GM23338 (cell line): Measurements from ENCODE around the gene TAF13.

Experiments
- CREB1 ChIP-seq: fragments of 250-450 bp; sonication (Bioruptor Pico); IDR thresholded peaks from 2 replicates; pipeline ENCODE4 v1.5.0; 2020; ENCODE audit warnings: low read depth, mild to moderate bottlenecking, moderate library complexity
- CTCF ChIP-seq, 2 experiments: fragments of 200-600 bp in 1 of 2; sonication (generic) in 1 of 2; conservative IDR thresholded peaks; 2 replicates each; pipeline versions ENCODE4 v1.5.1 to v1.6.1; 2016 to 2017; ENCODE audit warnings: antibody characterized with exemption in 2 of 2, low read depth in 2 of 2, mild to moderate bottlenecking in 2 of 2, moderate library complexity in 1 of 2
- EZH2 ChIP-seq: fragments of 200-600 bp; sonication (generic); IDR thresholded peaks from one replicate; pipeline ENCODE4 v1.8.0; 2017; ENCODE audit warnings: antibody characterized with exemption, mild to moderate bottlenecking, low read depth; ENCODE audit not compliant: unreplicated experiment
- EZH2phosphoT487 ChIP-seq: fragments of 200-600 bp; sonication (generic); IDR thresholded peaks from one replicate; pipeline ENCODE4 v1.8.1; 2018; ENCODE audit warnings: antibody characterized with exemption; ENCODE audit not compliant: unreplicated experiment
- JUNB ChIP-seq: IDR thresholded peaks from one replicate; pipeline ENCODE4 v1.6.1; 2016; ENCODE audit warnings: antibody characterized with exemption; ENCODE audit not compliant: unreplicated experiment
- POLR2AphosphoS5 ChIP-seq: IDR thresholded peaks from 2 replicates; pipeline ENCODE4 v1.6.1; 2016; ENCODE audit warnings: antibody characterized with exemption, low read depth
- REST ChIP-seq: IDR thresholded peaks from one replicate; pipeline ENCODE4 v1.6.1; 2018; ENCODE audit warnings: antibody characterized with exemption; ENCODE audit not compliant: unreplicated experiment
- STAT1 ChIP-seq: IDR thresholded peaks from one replicate; pipeline ENCODE4 v1.6.1; 2016; ENCODE audit warnings: antibody characterized with exemption; ENCODE audit not compliant: unreplicated experiment
- ZNF114 ChIP-seq: fragments of 250-450 bp; sonication (Bioruptor Pico); IDR thresholded peaks from 2 replicates; pipeline ENCODE4 v1.5.0; 2020; ENCODE audit warnings: mild to moderate bottlenecking, moderate library complexity
- ZNF331 ChIP-seq: fragments of 250-450 bp; sonication (Bioruptor Pico); IDR thresholded peaks from 2 replicates; pipeline ENCODE4 v1.5.0; 2020; ENCODE audit warnings: low read depth, mild to moderate bottlenecking, moderate library complexity
- TF ChIP-seq, protein P1 (sequence below): IDR thresholded peaks from 2 replicates; pipeline ENCODE4 v1.6.1; 2016; ENCODE audit warnings: antibody characterized with exemption

DNA sequence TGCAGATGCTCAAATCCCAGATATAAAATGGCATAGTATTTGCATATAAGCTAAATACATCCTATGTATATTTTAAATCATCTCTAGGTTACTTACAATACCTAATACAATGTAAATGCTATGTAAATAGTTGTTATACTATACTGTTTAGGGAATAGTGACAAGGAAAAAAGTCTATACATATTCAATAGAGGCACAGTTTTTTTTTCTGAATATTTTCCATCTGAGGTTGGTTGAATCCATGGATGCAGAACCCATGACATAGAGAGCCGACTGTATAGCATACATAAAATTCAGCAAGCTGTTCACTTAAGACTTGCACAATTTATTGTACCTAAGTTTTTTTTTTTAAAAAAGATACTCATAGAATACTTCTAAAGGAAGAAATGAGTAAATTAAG, 6.5 kb downstream of the TAF13 start:
- no peak for TF ChIP-seq CREB1
- TF ChIP-seq CTCF (conservative IDR thresholded peaks at IDR 0.05; ENCODE audit: low read depth in 2 of 2): no peak
- TF ChIP-seq EZH2: no peak
- TF ChIP-seq POLR2AphosphoS5: no peak
- no peak for TF ChIP-seq JUNB
- TF ChIP-seq EZH2phosphoT487: no peak
- no peak for TF ChIP-seq ZNF114 (CRISPR knock-in tag)
- no peak for TF ChIP-seq REST
- TF ChIP-seq ZNF331: no peak
- TF ChIP-seq, protein P1, sequence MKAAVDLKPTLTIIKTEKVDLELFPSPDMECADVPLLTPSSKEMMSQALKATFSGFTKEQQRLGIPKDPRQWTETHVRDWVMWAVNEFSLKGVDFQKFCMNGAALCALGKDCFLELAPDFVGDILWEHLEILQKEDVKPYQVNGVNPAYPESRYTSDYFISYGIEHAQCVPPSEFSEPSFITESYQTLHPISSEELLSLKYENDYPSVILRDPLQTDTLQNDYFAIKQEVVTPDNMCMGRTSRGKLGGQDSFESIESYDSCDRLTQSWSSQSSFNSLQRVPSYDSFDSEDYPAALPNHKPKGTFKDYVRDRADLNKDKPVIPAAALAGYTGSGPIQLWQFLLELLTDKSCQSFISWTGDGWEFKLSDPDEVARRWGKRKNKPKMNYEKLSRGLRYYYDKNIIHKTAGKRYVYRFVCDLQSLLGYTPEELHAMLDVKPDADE: no peak
- TF ChIP-seq STAT1: no peak
